SK-N-SH (cell line): Measurements from ENCODE around the gene OVOL3.

ENCODE experiments used
- EP300 ChIP-seq, 2 experiments: IDR thresholded peaks; 2 replicates each; pipeline versions ENCODE4 v1.4.0 to v1.6.1; 2012; ENCODE audit warnings: borderline replicate concordance in 1 of 2, low read depth in 1 of 2, low read length in 1 of 2
- FOSL2 ChIP-seq: IDR thresholded peaks from 2 replicates; pipeline ENCODE4 v1.4.0; 2012; ENCODE audit warnings: low read depth, mild to moderate bottlenecking, moderate library complexity, borderline replicate concordance
- RAD21 ChIP-seq: IDR thresholded peaks from 2 replicates; pipeline ENCODE4 v1.6.1; 2012; ENCODE audit warnings: mild to moderate bottlenecking, low read length
- TF ChIP-seq, protein P1 (sequence below): fragments of 200-600 bp; sonication (generic); IDR thresholded peaks from 2 replicates; pipeline ENCODE4 v1.6.1; 2017; ENCODE audit warnings: antibody characterized with exemption, mild to moderate bottlenecking, moderate library complexity
- TF ChIP-seq, protein P2 (sequence below): fragments of 150-350 bp; IDR thresholded peaks from 2 replicates; pipeline ENCODE4 v1.6.1; 2017; ENCODE audit warnings: antibody characterized with exemption, low read length, low read depth, borderline replicate concordance
- TF ChIP-seq, protein P3 (sequence below): IDR thresholded peaks from 2 replicates; pipeline ENCODE4; 2012

- TF ChIP-seq, protein P1, sequence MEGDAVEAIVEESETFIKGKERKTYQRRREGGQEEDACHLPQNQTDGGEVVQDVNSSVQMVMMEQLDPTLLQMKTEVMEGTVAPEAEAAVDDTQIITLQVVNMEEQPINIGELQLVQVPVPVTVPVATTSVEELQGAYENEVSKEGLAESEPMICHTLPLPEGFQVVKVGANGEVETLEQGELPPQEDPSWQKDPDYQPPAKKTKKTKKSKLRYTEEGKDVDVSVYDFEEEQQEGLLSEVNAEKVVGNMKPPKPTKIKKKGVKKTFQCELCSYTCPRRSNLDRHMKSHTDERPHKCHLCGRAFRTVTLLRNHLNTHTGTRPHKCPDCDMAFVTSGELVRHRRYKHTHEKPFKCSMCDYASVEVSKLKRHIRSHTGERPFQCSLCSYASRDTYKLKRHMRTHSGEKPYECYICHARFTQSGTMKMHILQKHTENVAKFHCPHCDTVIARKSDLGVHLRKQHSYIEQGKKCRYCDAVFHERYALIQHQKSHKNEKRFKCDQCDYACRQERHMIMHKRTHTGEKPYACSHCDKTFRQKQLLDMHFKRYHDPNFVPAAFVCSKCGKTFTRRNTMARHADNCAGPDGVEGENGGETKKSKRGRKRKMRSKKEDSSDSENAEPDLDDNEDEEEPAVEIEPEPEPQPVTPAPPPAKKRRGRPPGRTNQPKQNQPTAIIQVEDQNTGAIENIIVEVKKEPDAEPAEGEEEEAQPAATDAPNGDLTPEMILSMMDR, result no peak
- TF ChIP-seq FOSL2 (no peak), EP300 (IDR thresholded peaks at IDR 0.05; ENCODE audit: borderline replicate concordance in 1 of 2, low read depth in 1 of 2, low read length in 1 of 2) (no peak), RAD21 (no peak)
- TF ChIP-seq, protein P2, sequence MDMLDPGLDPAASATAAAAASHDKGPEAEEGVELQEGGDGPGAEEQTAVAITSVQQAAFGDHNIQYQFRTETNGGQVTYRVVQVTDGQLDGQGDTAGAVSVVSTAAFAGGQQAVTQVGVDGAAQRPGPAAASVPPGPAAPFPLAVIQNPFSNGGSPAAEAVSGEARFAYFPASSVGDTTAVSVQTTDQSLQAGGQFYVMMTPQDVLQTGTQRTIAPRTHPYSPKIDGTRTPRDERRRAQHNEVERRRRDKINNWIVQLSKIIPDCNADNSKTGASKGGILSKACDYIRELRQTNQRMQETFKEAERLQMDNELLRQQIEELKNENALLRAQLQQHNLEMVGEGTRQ, result no peak
- TF ChIP-seq, protein P3, sequence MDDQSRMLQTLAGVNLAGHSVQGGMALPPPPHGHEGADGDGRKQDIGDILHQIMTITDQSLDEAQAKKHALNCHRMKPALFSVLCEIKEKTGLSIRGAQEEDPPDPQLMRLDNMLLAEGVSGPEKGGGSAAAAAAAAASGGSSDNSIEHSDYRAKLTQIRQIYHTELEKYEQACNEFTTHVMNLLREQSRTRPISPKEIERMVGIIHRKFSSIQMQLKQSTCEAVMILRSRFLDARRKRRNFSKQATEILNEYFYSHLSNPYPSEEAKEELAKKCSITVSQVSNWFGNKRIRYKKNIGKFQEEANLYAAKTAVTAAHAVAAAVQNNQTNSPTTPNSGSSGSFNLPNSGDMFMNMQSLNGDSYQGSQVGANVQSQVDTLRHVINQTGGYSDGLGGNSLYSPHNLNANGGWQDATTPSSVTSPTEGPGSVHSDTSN, result no peak
Observed at GRCh38 chr19:36106441-36106840, 4.5 kb upstream of the OVOL3 start.
